ENCODE data around the gene FAM222A. TPM values are rescaled to one million over a fixed set of nuclear protein-coding genes. Genes with fewer than 3 reads are reported as not detected.

The FAM222A gene
- polyA plus RNA-seq, 2 of the 4 experiments (the other 2 are of a cell fraction), result 0.98 to 3.2 TPM

DNA sequence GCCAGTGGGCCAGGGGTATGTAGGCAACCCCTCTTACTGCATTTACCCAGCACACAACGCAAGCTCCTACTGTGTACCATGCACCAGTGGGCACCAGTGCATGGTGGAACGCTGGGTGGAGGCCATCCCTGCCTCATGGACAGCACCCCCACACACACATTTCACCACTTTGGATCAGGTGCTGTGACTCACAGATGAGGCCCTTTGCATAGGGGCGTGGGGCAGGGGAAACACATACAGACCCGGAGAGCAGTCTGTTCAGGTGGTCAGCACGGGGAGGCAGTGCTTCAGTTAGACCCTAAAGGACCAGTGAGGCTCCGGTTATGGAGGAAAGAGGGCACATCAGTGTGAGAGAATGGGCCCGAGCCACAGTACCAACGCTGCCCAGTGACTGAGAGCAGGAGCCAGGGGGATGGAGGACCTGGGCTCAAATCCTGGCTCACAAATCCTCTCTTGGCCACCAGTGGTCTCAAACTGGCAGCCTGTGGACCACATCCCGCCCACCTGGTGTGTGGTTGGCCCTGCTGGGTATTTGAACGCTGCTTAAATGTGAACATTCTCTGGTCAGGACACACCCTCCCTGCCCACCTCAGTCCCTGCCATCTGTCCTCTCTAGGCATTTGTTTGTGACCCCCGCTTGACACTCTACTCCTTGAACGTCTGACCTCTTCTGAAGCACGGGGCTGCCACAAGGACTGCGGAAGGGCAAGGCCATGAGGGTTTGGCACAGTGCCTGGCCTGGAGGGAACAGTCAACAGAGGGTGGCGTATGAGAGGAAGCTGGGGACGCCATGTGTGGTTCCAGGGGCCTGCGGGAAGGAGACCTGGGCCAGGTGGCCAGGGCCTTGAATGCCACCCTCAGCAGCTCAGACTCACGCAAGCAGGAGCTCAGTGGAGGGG lies 46.7 kb downstream of the FAM222A start:
- Histone ChIP-seq H3K4me2 (no peak overlapping the region), H3K9me3 (peaks cover 11% of the 10 kb centered on the region; the same call in 2 of the 3 replicates), H3K27ac (no peak overlapping the region), H3K4me3 (no peak overlapping the region), H3K4me1 (no peaks in the 10 kb centered on the region)
- CTCF ChIA-PET, result interaction anchor here (2.4 to 9.2 kb wide), 2 partner anchors 14 to 242 kb away, joined by 10 to 88 read pairs; no protein-coding TSS in a partner anchor
- TF ChIP-seq KDM1A (IDR thresholded peaks at IDR 0.05; ENCODE audit: low read depth) (no peak), TP53 (CRISPR knock-in tag; IDR thresholded peaks at IDR 0.05) (no peak), BCL3 (IDR thresholded peaks at IDR 0.05) (no peak), GATA3 (IDR thresholded peaks at IDR 0.05; ENCODE audit: borderline replicate concordance) (no peak), HOXA7 (CRISPR knock-in tag; IDR thresholded peaks at IDR 0.05) (no peak), NPAS2 (CRISPR knock-in tag; IDR thresholded peaks at IDR 0.05; ENCODE audit: borderline replicate concordance) (no peak), SREBF2 (IDR thresholded peaks at IDR 0.05) (no peak), ZNF302 (CRISPR knock-in tag; IDR thresholded peaks at IDR 0.05) (no peak), EHMT2 (IDR thresholded peaks at IDR 0.05; ENCODE audit: low read depth) (no peak), HMGXB4 (CRISPR knock-in tag; IDR thresholded peaks at IDR 0.05; ENCODE audit: borderline replicate concordance) (no peak), FOSL2 (IDR thresholded peaks at IDR 0.05) (no peak), FOSL2 (CRISPR knock-in tag; IDR thresholded peaks at IDR 0.05) (no peak), ESRRA (IDR thresholded peaks at IDR 0.05; ENCODE audit: borderline replicate concordance, low read length) (no peak), CBX2 (IDR thresholded peaks at IDR 0.05; ENCODE audit: borderline replicate concordance, low read depth) (no peak), PHF8 (IDR thresholded peaks at IDR 0.05; ENCODE audit: borderline replicate concordance, low read depth) (no peak), FOSB (CRISPR knock-in tag; IDR thresholded peaks at IDR 0.05) (no peak), USF2 (IDR thresholded peaks at IDR 0.05) (no peak), HEYL (CRISPR knock-in tag; IDR thresholded peaks at IDR 0.05) (no peak)
- TF ChIP-seq, protein P1, sequence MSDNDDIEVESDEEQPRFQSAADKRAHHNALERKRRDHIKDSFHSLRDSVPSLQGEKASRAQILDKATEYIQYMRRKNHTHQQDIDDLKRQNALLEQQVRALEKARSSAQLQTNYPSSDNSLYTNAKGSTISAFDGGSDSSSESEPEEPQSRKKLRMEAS (IDR thresholded peaks at IDR 0.05), result no peak
- POLR2A ChIA-PET, result no interaction called here
- 79% methylated on average over 18 of the region's 18 CpGs for WGBS (ENCODE audit: missing lambda C conversion rate)
- no peak for DNase-seq (ENCODE audit: low read depth in 1 of 2, low spot score in 1 of 2)
- no peak for ATAC-seq
- FAIRE-seq, result no peak

DNA sequence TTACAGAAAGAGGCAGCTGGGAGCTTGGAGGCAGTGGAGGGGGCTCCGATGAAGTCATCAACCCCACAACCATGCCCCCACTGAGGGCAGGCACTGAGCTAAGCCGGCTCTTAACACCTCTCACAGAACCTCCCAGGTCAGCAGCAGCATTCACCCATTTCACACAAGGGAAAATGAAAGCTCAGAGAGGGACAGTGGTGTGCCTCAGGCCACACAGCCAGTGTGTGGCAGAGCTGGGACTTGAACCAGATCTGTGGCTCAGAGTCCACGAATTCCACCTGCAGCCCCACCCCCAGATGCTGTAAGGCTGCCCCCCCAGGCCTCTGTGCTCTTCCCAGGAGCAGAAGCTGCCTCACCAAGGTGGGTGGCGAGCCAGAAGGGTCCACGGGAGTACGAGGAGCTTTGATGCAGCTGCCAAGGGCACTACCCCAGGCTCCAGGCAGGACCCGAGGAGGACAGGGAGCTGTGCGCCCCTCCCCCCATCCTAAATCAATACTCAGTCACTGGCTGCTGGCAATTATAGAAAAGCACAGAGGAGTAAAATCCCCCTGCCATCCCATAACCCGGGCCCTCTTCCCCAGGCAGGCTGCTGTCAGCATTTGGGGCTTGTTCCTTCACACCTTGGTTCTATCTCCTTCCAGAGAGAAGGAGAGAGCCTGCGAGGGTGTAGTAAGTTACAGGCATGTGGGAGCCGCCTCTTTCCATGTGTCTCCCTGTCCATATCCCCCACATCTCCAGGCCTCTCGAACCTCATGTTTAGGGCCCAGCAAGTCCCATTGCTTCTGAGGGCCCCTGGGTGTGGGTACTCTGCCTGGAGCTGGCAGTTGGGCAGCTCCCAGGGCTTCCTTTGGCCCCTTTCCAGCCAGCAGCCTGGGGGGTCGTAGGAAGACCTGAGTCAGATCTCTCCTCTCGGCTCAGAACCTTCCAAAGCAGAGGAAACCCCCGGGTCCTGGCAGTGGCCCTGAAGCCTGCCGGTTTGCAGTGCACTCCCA lies 47.6 kb downstream of the FAM222A start:
- H3K4me2 ChIP-seq, result no peak overlapping the region
- no peak for ATAC-seq
- CTCF ChIA-PET, result interaction anchor here (0.8 to 9.2 kb wide), 3 partner anchors 13 to 242 kb away, joined by 4 to 88 read pairs (median 10); no protein-coding TSS in a partner anchor
- 61% methylated on average over 16 of the region's 16 CpGs for WGBS (ENCODE audit: missing lambda C conversion rate)
- no peak overlapping the region for H3K4me3 ChIP-seq
- peaks cover 6% of the 10 kb centered on the region; the same call in 2 of the 3 replicates for H3K9me3 ChIP-seq
- H3K4me1 ChIP-seq, result no peaks in the 10 kb centered on the region
- FAIRE-seq, result no peak
- POLR2A ChIA-PET, result no interaction called here
- no peak overlapping the region for H3K27ac ChIP-seq
- TF ChIP-seq JUNB (IDR thresholded peaks at IDR 0.05) (no peak), ZNF302 (CRISPR knock-in tag; IDR thresholded peaks at IDR 0.05) (no peak), POLR2AphosphoS2 (conservative IDR thresholded peaks at IDR 0.05; ENCODE audit: low read length) (no peak), CBX8 (IDR thresholded peaks at IDR 0.05) (no peak), SMC3 (IDR thresholded peaks at IDR 0.05) (no peak), NR3C1 (IDR thresholded peaks at IDR 0.05) (no peak)
- no peak for DNase-seq (ENCODE audit: low read depth in 1 of 2, low spot score in 1 of 2)

Data from A549 (cell line).